Upper lobe of left lung (tissue), 6 donors: ENCODE results near the gene ADIPOR1. TPM values are rescaled to one million over a fixed set of nuclear protein-coding genes. Genes with fewer than 3 reads are reported as not detected.

Source experiments
- ATAC-seq, 2 donors: fragments of 200-7000 bp; cut with Tn5 transposase; one replicate each; pipeline ENCODE4 v1.9.1; 2022; ENCODE audit warnings: mild to moderate bottlenecking in 2 of 2, moderate library complexity in 2 of 2; ENCODE audit not compliant: low FRiP score in 2 of 2
- DNase-seq, 2 donors: peaks; one replicate each; pipeline ENCODE4 v3.0.0-alpha.2; 2019 to 2020
- H3K27ac ChIP-seq, 4 donors: fragments of 200-600 bp; sonication (generic); one replicate each; pipeline ENCODE4 v1.5.1; 2016 to 2019
- H3K27me3 ChIP-seq, 4 donors: fragments of 200-600 bp; sonication (generic); one replicate each; pipeline ENCODE4 v1.5.1; 2017 to 2019
- H3K36me3 ChIP-seq, 4 donors: fragments of 200-600 bp; sonication (generic); one replicate each; pipeline ENCODE4 v1.5.1; 2016 to 2019
- H3K4me1 ChIP-seq, 4 donors: fragments of 200-600 bp; sonication (generic); one replicate each; pipeline ENCODE4 v1.5.1; 2018 to 2019
- H3K4me3 ChIP-seq, 4 donors: fragments of 200-600 bp; sonication (generic); one replicate each; pipeline ENCODE4 v1.5.1; 2017 to 2019; ENCODE audit warnings: mild to moderate bottlenecking in 2 of 4, moderate library complexity in 1 of 4
- H3K9me3 ChIP-seq, 4 donors: fragments of 200-600 bp; sonication (generic); one replicate each; pipeline ENCODE4 v1.5.1; 2018 to 2019
- CTCF ChIP-seq, 6 experiments: fragments of 450-650 bp in 4 of 6; fragments of 200-600 bp in 2 of 6; sonication (generic) in 2 of 6; IDR thresholded peaks; one replicate each; pipeline ENCODE4 v1.5.1; 2016 to 2019; ENCODE audit warnings: antibody characterized with exemption in 6 of 6
- EP300 ChIP-seq, 4 donors: sonication (generic); formaldehyde crosslinking; IDR thresholded peaks; one replicate each; pipeline ENCODE4 v1.5.1; 2017; ENCODE audit warnings: antibody characterized with exemption in 4 of 4, control low read depth in 2 of 4
- POLR2A ChIP-seq, 4 donors: fragments of 450-650 bp; IDR thresholded peaks; one replicate each; pipeline ENCODE4 v1.5.1; 2016 to 2017; ENCODE audit warnings: antibody characterized with exemption in 4 of 4, mild to moderate bottlenecking in 2 of 4
- POLR2AphosphoS5 ChIP-seq, 2 donors: sonication (generic); formaldehyde crosslinking; IDR thresholded peaks; one replicate each; pipeline ENCODE4 v1.5.1; 2017; ENCODE audit warnings: antibody characterized with exemption in 2 of 2
- WGBS, 2 donors: methylation state at CpG; one replicate each; pipeline ENCODE4 v1.1.5; 2017 to 2018; 5-methylcytosine and 5-hydroxymethylcytosine counted together
- total RNA-seq, 6 donors: library from RNA; depleted of rRNA in 4 of 6; stranded (reverse); fragments of >200 nt in 4 of 6; gene quantifications; one replicate each; pipeline versions ENCODE4 v1.1.0 to v1.2.1, GENCODE V29; 2016 to 2021
- donor health status: DM: no; HTN: no; CAD: no; lungs with moderate emphysema.
- donor health status: DM: no; HTN: yes; CAD: no; lungs with severe emphysema.

ADIPOR1 gene
- total RNA-seq, 6 donors from 2014 or later = 57.6 to 157 (median 125) TPM

DNA sequence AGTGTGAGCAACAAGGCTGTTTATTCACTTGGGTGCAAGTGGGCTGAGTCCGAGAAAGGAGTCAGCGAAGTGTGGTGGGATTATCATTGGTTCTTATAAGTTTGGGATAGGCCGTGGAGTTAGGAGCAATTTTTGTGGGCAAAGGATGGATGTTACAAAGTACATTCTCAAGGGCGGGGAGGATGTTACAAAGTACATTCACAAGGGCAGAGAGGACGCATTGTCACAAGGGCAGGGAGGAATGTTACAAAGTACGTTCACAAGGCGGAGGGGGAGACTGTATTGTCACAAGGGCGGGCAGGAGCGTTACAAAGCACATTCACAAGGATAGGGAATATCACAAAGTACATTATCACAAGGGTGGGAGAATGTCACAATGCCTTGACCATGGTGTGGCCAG, 43.9 kb upstream of the ADIPOR1 start:
- no peak overlapping the region for H3K27ac ChIP-seq
- peaks cover 4 to 18% (median 7%) of the 10 kb centered on the region in 4 donors for H3K4me1 ChIP-seq
- no peak overlapping the region for H3K4me3 ChIP-seq
- ATAC-seq (no peak), DNase-seq (no peak)
- no peaks in the 10 kb centered on the region for H3K9me3 ChIP-seq
- WGBS, 2 donors = 82 to 85% methylated on average over 9 of the region's 9 CpGs
- no peaks in the 10 kb centered on the region for H3K27me3 ChIP-seq
- H3K36me3 ChIP-seq = no peaks in the 10 kb centered on the region
- TF ChIP-seq CTCF (IDR thresholded peaks at IDR 0.05) (no peak), POLR2AphosphoS5 (IDR thresholded peaks at IDR 0.05) (no peak), POLR2A (IDR thresholded peaks at IDR 0.05) (no peak), EP300 (IDR thresholded peaks at IDR 0.05) (no peak)

GRCh38 chr1:203000217-203000944, 42.3 kb upstream of the ADIPOR1 start:
- peaks cover 0 to 4% (median 0%) of the 10 kb centered on the region in 4 donors for H3K27me3 ChIP-seq
- H3K4me3 ChIP-seq = no peak overlapping the region
- ATAC-seq = no peak
- TF ChIP-seq POLR2A (IDR thresholded peaks at IDR 0.05) (no peak), POLR2AphosphoS5 (IDR thresholded peaks at IDR 0.05) (no peak), EP300 (IDR thresholded peaks at IDR 0.05) (no peak), CTCF (IDR thresholded peaks at IDR 0.05) (no peak)
- no peak for DNase-seq
- H3K27ac ChIP-seq = no peak overlapping the region
- H3K9me3 ChIP-seq = no peaks in the 10 kb centered on the region
- 86% methylated on average over 3 of the region's 3 CpGs for WGBS, 2 donors
- H3K4me1 ChIP-seq = peaks cover 0 to 6% (median 4%) of the 10 kb centered on the region in 4 donors
- no peaks in the 10 kb centered on the region for H3K36me3 ChIP-seq

DNA sequence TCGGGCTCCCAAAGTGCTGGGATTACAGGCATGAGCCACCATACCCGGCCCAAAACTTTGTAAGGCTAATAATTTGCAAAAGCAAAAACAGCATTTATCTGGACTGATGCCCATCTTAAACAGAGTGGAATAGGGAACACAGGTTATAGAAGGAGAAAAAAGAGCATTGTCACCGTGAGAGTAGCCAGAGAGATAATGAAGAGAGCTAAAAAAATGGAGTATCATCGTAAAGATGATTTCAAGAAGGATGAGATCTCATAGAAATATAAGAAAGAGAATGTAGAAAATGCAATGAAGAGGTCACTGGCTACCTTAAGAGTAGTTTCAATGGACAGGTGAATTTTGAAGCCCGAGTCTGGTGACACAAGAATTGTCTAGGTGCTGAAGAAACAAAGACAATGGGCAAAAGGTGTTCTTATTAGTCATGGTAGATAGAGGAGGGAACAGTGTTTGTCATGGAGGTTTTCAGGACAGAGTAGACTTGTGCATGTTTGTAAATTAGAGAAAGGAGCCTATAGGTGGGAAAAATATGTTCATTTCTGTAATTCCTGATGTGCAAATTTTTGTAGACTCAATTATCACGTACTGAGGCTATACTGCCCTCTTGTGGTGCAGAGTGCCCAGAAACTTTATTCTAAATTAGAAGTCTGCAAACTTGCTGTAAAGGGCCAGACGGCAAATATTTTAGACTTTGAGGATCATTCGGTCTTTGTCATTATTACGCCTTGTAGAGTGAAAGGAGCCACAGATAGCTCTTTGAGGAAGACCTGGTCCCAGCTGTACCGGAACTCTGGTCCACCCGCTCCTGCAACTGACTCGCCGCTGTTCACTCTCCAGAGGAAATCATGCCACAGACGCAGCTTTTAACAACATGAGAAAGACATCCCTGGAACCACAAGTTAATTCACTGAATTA, 41.0 kb upstream of the ADIPOR1 start:
- no peak overlapping the region for H3K27ac ChIP-seq
- ATAC-seq = peak; percentile 61 to 82
- WGBS, 2 donors = 36 to 41% methylated on average over 14 of the region's 14 CpGs
- H3K27me3 ChIP-seq = peaks cover 0 to 4% (median 0%) of the 10 kb centered on the region in 4 donors
- H3K36me3 ChIP-seq = no peaks in the 10 kb centered on the region
- peak in 1 of 2 donors; percentile 28 for DNase-seq
- peaks cover 0 to 6% (median 4%) of the 10 kb centered on the region in 4 donors for H3K4me1 ChIP-seq
- no peaks in the 10 kb centered on the region for H3K9me3 ChIP-seq
- TF ChIP-seq POLR2A (IDR thresholded peaks at IDR 0.05) (no peak), CTCF (IDR thresholded peaks at IDR 0.05) (peak; percentile 54 to 78 (median 76))
- no peak overlapping the region for H3K4me3 ChIP-seq

- ATAC-seq (no peak), DNase-seq (no peak)
- H3K9me3 ChIP-seq = no peaks in the 10 kb centered on the region
- TF ChIP-seq POLR2A (IDR thresholded peaks at IDR 0.05) (no peak), EP300 (IDR thresholded peaks at IDR 0.05) (no peak), POLR2AphosphoS5 (IDR thresholded peaks at IDR 0.05) (no peak), CTCF (IDR thresholded peaks at IDR 0.05) (no peak)
- no peaks in the 10 kb centered on the region for H3K36me3 ChIP-seq
- peaks cover 0 to 4% (median 0%) of the 10 kb centered on the region in 4 donors for H3K27me3 ChIP-seq
- H3K4me1 ChIP-seq = peaks cover 0 to 6% (median 4%) of the 10 kb centered on the region in 4 donors
- 47 to 63% methylated on average over 3 of the region's 3 CpGs for WGBS, 2 donors
- H3K4me3 ChIP-seq = no peak overlapping the region
- H3K27ac ChIP-seq = no peak overlapping the region
Measured at GRCh38 chr1:202994756-202995155, 36.6 kb upstream of the ADIPOR1 start.
